Breast epithelium (tissue), 3 donors: ENCODE measurements around the gene TRIM63.

Experiments used
- CTCF ChIP-seq, 3 donors: fragments of 450-650 bp; IDR thresholded peaks; one replicate each; pipeline ENCODE4 v1.5.1; 2016 to 2017; ENCODE audit warnings: antibody characterized with exemption in 3 of 3, mild to moderate bottlenecking in 3 of 3, moderate library complexity in 3 of 3
- POLR2A ChIP-seq: fragments of 450-650 bp; IDR thresholded peaks from one replicate; pipeline ENCODE4 v1.6.1; 2016; ENCODE audit warnings: antibody characterized with exemption, mild to moderate bottlenecking, moderate library complexity

DNA sequence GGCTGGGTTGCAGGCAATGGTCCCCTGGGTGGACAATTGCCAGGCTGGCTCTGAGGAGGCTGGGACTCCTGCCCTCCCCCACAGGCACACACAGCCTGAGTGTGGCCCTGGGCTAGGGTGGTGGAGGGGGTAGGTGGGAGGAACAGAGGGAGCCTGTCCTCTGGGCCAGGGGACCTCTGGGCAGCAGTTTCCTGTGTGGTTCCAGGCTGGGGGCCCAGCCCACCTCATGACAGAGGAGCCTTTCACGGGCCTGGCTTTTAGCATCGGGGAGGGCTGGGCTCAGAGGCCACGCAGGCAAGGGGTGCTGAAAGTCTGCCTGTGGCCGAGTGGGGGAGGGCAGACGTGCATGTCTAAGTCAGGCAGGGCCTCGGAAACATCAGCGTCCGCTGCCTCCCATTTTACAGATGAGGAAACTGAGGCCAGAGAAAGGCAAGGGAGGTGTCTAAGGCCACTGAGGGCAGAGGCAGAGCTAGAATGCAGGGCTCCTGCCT lies 38.9 kb downstream of the TRIM63 start:
- no peak for TF ChIP-seq CTCF (IDR thresholded peaks at IDR 0.05)
- TF ChIP-seq POLR2A, result no peak
